D721Med (cell line): Measurements from ENCODE around the gene LENG1.
"Not testable (repeated sequence)": the region's sequence is repeated elsewhere in the genome, so short reads cannot be mapped to it uniquely, and the experiment has no call there.

Experiments
- DNase-seq: peaks from one replicate; pipeline ENCODE4 v3.0.0; 2011; ENCODE audit warnings: low spot score; ENCODE audit not compliant: insufficient read length
- FAIRE-seq: peaks from 2 replicates; lab custom pipeline; 2011; peaks lifted over from hg19 to GRCh38; lab: Jason Lieb, UNC
- TF ChIP-seq, protein P1 (sequence below): IDR thresholded peaks from 2 replicates; pipeline ENCODE4 v1.5.1; 2012; ENCODE audit warnings: mild to moderate bottlenecking, control low read depth; ENCODE audit not compliant: insufficient read depth; ENCODE audit errors: missing control alignments

The LENG1 gene

DNA sequence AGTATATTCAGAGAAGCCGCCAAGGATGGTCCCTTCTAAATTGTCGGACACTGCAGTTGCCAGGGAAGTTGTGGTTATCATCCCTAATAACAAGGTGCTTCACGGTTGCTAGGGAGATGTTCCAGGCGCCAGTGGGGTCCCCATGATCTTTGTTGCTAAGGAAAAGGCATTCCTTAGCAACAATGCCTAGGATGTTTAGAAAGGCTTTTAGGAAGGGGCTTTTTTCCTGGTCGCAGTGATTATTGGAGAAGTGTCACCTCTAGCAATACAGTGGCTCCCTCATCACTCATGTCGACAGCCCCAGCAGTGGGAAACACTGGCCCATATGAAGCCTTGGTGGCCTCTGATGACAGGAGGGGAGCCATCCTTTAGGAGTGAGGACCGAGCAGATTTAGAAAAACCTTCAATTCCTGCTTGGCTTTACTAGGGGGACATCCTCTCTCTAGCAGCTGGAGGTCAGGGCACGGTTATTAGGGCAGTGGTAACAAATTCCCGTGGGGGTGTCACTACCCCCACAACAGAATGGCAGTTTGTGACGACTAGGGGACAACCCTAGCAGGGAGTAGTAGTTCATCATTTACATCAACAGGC, 19.8 kb upstream of the LENG1 start:
- TF ChIP-seq, protein P1, sequence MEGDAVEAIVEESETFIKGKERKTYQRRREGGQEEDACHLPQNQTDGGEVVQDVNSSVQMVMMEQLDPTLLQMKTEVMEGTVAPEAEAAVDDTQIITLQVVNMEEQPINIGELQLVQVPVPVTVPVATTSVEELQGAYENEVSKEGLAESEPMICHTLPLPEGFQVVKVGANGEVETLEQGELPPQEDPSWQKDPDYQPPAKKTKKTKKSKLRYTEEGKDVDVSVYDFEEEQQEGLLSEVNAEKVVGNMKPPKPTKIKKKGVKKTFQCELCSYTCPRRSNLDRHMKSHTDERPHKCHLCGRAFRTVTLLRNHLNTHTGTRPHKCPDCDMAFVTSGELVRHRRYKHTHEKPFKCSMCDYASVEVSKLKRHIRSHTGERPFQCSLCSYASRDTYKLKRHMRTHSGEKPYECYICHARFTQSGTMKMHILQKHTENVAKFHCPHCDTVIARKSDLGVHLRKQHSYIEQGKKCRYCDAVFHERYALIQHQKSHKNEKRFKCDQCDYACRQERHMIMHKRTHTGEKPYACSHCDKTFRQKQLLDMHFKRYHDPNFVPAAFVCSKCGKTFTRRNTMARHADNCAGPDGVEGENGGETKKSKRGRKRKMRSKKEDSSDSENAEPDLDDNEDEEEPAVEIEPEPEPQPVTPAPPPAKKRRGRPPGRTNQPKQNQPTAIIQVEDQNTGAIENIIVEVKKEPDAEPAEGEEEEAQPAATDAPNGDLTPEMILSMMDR: no peak
- FAIRE-seq (no peak), DNase-seq (no peak)

DNA sequence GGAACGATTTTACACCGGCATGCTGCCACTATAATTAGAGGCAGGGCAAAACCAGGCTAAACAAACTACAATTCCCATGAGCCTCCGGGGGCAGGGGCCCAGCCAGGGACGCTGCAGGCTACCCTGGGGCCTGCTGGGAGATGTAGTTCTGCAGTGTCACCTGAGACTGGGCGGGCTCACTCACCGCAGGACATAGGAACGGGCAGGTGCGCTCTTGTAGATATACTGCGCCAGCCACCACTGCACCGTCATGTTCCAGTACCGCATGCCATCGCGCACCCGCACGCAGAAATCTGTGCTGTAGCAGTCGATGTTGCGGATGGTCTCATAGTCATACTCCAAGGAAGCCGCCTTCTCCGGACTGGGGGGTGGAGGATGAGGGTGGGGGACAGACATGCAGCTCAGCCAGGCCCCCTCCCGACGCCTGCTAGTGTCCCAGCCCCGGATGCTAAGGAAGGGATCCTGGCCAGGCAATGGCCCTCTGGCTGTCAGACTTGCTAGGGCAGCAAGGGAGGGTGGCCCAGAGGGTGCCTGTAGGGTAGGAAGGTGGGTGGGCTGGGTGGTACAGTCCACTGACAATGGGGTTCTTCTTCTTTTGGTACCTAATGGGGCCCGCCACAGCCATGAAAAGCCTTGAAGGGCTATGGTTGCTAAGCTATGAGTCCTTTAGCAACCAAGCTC, 19.2 kb upstream of the LENG1 start:
- FAIRE-seq (no peak), DNase-seq (no peak)

DNA sequence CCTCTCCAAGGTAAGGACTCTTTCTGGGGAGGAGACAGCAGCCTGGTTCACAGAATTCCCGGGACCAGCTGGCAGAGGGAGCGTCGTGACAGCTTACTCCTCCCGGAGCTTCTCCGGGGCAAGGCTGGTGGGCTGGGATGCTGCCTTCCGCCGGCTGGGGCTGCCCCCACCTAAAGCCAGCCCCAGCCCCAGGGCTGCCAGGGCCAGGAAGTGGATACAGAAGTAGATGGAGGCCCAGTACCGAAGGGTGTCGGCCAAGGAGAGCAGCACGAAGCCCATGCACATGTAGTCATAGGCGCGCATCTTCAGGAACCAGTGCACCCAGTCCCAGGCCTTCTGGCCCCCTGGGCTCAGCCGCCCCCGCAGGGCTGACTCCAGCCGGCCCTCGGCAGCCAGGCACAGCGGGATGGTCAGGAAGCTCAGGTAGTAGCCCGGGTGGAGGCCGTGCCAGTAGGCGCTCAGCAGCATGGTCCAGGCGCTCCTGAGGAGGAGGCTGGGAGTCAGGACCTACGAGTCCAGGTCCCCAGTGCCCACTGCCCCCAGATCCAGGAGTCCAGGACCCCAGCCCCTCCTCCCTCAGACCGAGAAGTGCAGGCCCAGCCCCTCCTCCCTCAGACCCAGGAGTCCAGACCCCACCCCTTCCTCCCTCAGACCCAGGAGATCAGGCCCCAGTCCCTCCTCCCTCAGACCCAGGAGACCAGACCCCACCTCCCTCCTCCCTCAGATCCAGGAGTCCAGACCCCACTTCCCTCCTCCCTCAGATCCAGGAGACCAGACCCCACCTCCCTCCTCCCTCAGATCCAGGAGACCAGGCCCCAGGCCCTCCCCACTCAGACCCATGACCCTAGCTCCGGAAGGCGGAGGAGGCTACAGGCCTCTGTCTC, 14.7 kb upstream of the LENG1 start:
- FAIRE-seq (no peak), DNase-seq (no peak)
- TF ChIP-seq, protein P1: no peak

More for the DNA sequence above, 19.2 kb upstream of the LENG1 start:
- TF ChIP-seq, protein P1: no peak

DNA sequence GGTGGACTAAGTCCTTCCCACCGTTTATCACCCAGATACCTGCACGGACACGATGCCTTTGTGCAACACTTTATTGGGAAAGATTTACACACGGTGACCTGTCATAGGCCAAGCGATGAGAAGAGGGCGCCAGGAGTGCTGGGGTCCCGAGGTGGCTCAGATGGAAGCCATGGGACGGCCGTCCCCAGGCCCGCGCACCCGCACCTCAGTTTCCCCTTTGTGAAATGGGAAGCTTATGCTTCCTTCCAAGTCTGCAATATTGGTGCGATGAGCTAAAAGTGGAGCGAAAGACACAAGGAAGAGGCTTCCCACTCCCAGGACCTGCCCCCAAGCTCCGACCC, 13.8 kb upstream of the LENG1 start:
- no peak for DNase-seq
- FAIRE-seq: no peak
- TF ChIP-seq, protein P1: no peak

DNA sequence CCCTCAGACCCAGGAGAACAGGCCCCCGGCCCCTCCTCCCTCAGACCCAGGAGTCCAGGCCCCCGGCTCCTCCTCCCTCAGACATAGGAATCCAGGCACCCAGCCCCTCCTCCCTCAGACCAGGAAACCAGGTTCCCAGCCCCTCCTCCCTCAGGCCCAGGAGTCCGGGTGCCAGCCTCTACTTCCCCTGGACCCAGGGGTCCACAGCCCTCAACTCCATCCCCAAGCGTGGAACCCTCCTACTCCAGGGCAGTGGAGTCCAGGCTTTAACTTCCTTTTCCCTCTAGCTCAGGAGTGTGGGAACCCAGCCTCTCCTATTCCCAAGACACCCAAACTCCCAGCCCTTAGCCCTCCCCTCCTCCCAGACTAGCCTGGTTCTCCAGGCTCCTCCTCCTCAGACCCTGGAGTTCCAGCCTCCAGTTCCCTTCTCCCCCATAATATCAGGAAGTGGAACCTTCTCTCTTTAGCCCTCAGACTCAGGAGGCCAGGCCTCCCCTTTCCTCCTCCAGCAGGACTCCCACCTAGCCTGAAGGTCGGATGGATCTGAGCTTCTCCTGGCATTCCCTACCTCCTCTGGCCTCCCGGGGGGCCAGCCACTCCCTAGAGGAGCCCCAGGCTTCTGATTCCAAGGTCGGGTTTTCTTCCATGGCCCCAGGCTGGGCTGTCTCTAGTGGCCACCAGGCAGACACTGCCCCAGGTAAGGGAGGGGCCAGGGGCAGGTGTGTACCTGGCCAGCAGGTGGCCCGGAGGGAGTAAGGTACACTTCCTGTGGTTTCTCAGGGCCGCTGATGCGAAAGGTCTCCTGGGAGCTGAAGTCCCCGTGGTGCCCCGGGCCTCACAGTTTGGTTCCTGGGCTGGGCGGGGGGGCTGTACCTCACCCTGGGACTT, 13.2 kb upstream of the LENG1 start, which contains the start of gene TMC4:
TSS of gene TMC4 (minus strand) at position 690 of the 888 bp plus-strand sequence. CDS start at position 647, 43 bp downstream.
- no peak for FAIRE-seq
- TF ChIP-seq, protein P1: no peak
- DNase-seq: no peak

DNA sequence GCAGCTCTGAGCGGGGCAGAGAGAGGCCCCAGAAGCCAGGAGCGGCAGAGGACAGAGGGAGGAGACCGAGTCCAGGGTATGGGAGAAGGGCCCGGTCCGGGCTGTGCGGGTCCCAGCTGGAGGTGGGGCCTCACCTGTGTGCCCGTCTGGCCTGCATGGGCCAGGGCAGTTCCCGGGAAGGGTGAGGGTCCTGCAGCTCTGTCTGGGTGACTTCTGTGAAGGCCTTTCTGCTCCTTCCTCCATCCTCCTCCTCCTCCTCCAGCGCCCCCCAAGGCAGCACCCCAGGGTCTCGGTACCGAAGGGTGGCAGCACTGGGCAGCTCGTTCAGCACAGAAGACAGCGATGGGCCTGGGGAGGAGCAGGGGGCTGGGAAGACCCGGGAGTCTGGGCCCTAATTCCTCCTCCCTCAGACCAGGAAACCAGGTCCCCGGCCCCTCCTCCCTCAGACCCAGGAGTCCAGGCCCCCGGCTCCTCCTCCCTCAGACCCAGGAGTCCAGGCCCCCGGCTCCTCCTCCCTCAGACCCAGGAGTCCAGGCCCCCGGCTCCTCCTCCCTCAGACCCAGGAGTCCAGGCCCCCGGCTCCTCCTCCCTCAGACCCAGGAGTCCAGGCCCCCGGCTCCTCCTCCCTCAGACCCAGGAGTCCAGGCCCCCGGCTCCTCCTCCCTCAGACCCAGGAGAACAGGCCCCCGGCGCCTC, 12.4 kb upstream of the LENG1 start:
- TF ChIP-seq, protein P1: peak; percentile 1
- not testable (repeated sequence) for DNase-seq, FAIRE-seq
